GM23338 (cell line): ENCODE results near the gene R3HDM1.

ENCODE experiments used
- CREB1 ChIP-seq: fragments of 250-450 bp; sonication (Bioruptor Pico); IDR thresholded peaks from 2 replicates; pipeline ENCODE4 v1.5.0; 2020; ENCODE audit warnings: low read depth, mild to moderate bottlenecking, moderate library complexity
- EZH2 ChIP-seq: fragments of 200-600 bp; sonication (generic); IDR thresholded peaks from one replicate; pipeline ENCODE4 v1.8.0; 2017; ENCODE audit warnings: antibody characterized with exemption, mild to moderate bottlenecking, low read depth; ENCODE audit not compliant: unreplicated experiment
- EZH2phosphoT487 ChIP-seq: fragments of 200-600 bp; sonication (generic); IDR thresholded peaks from one replicate; pipeline ENCODE4 v1.8.1; 2018; ENCODE audit warnings: antibody characterized with exemption; ENCODE audit not compliant: unreplicated experiment
- JUNB ChIP-seq: IDR thresholded peaks from one replicate; pipeline ENCODE4 v1.6.1; 2016; ENCODE audit warnings: antibody characterized with exemption; ENCODE audit not compliant: unreplicated experiment
- POLR2AphosphoS5 ChIP-seq: IDR thresholded peaks from 2 replicates; pipeline ENCODE4 v1.6.1; 2016; ENCODE audit warnings: antibody characterized with exemption, low read depth
- TF ChIP-seq, protein P1 (sequence below), 2 experiments: fragments of 200-600 bp in 1 of 2; sonication (generic) in 1 of 2; conservative IDR thresholded peaks; 2 replicates each; pipeline versions ENCODE4 v1.5.1 to v1.6.1; 2016 to 2017; ENCODE audit warnings: antibody characterized with exemption in 2 of 2, low read depth in 2 of 2, mild to moderate bottlenecking in 2 of 2, moderate library complexity in 1 of 2
- TF ChIP-seq, protein P2 (sequence below): IDR thresholded peaks from 2 replicates; pipeline ENCODE4 v1.6.1; 2016; ENCODE audit warnings: antibody characterized with exemption

DNA sequence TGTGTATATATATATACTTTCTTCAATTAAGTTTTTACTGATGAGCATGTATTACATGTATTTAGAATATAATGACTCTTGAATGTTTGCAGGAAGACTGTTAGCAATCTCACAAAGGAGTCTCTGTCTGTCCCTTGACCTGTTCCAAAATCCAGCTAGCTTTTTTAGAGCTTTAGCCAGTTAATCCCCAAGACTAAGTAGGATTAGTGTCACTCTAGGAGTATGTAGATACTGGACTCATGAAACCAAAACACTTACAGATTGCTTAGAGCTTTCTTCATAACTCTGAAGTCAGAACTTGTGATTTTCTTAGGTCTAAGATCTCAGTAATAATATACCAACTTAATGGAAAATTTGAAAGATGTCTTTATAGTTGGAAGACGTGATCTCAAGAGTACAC is 212.6 kb downstream of the R3HDM1 start:
- no peak for TF ChIP-seq EZH2phosphoT487
- no peak for TF ChIP-seq JUNB
- no peak for TF ChIP-seq CREB1 (CRISPR knock-in tag)
- TF ChIP-seq, protein P1, sequence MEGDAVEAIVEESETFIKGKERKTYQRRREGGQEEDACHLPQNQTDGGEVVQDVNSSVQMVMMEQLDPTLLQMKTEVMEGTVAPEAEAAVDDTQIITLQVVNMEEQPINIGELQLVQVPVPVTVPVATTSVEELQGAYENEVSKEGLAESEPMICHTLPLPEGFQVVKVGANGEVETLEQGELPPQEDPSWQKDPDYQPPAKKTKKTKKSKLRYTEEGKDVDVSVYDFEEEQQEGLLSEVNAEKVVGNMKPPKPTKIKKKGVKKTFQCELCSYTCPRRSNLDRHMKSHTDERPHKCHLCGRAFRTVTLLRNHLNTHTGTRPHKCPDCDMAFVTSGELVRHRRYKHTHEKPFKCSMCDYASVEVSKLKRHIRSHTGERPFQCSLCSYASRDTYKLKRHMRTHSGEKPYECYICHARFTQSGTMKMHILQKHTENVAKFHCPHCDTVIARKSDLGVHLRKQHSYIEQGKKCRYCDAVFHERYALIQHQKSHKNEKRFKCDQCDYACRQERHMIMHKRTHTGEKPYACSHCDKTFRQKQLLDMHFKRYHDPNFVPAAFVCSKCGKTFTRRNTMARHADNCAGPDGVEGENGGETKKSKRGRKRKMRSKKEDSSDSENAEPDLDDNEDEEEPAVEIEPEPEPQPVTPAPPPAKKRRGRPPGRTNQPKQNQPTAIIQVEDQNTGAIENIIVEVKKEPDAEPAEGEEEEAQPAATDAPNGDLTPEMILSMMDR (conservative IDR thresholded peaks at IDR 0.05; ENCODE audit: low read depth in 2 of 2) = no peak
- no peak for TF ChIP-seq POLR2AphosphoS5
- TF ChIP-seq EZH2 = no peak
- TF ChIP-seq, protein P2, sequence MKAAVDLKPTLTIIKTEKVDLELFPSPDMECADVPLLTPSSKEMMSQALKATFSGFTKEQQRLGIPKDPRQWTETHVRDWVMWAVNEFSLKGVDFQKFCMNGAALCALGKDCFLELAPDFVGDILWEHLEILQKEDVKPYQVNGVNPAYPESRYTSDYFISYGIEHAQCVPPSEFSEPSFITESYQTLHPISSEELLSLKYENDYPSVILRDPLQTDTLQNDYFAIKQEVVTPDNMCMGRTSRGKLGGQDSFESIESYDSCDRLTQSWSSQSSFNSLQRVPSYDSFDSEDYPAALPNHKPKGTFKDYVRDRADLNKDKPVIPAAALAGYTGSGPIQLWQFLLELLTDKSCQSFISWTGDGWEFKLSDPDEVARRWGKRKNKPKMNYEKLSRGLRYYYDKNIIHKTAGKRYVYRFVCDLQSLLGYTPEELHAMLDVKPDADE = no peak
